ENCODE results near the gene NCR2.

NCR2 gene

GRCh38 chr6:41367700-41368099, 32.3 kb downstream of the NCR2 start (continued):
- peak; percentile 90 for TF ChIP-seq CTCF (tag by site-specific recombination; IDR thresholded peaks at IDR 0.05)

GRCh38 chr6:41370488-41371111, 35.2 kb downstream of the NCR2 start:
- TF ChIP-seq ZNF311 (tag by site-specific recombination; IDR thresholded peaks at IDR 0.05; ENCODE audit: borderline replicate concordance), result no peak
- TF ChIP-seq PRDM1 (tag by site-specific recombination; IDR thresholded peaks at IDR 0.05), result peak; percentile 79
- TF ChIP-seq SCRT2 (tag by site-specific recombination; IDR thresholded peaks at IDR 0.05), result peak; percentile 45; the same call in 1 of the 2 replicates
- POLR2A ChIA-PET, result interaction anchor here (2.2 kb wide), 1 partner anchor 232 kb away, joined by 5 read pairs; no protein-coding TSS in a partner anchor
- H3K4me3 ChIP-seq (ENCODE audit: low read depth, low read length), result no peak overlapping the region
- H3K9me3 ChIP-seq (ENCODE audit: control insufficient read depth, insufficient read depth, low read depth, low read length), result no peaks in the 10 kb centered on the region
- no peak overlapping the region for H3K27ac ChIP-seq (ENCODE audit: extremely low read depth, low read depth, low read length)
- CTCF ChIA-PET, result interaction anchor here (0.6 to 9.2 kb wide), 23 partner anchors 11 to 806 kb away, joined by 3 to 266 read pairs (median 4); no protein-coding TSS in a partner anchor
- no peaks in the 10 kb centered on the region for H3K36me3 ChIP-seq (ENCODE audit: control insufficient read depth in 2 of 2, insufficient read depth in 1 of 2, low read length in 2 of 2)
- 0 out of 2 replicates have a peak, but pooled peaks cover 2% of the 10 kb centered on the region for H3K4me1 ChIP-seq (ENCODE audit: control insufficient read depth, insufficient read depth, low read length)

GRCh38 chr6:41371461-41371991, 36.1 kb downstream of the NCR2 start:
- POLR2A ChIA-PET, result interaction anchor here (2.2 kb wide), 1 partner anchor 231 kb away, joined by 5 read pairs; no protein-coding TSS in a partner anchor
- no peaks in the 10 kb centered on the region for H3K36me3 ChIP-seq (ENCODE audit: control insufficient read depth in 2 of 2, insufficient read depth in 1 of 2, low read length in 2 of 2)
- no peaks in the 10 kb centered on the region for H3K9me3 ChIP-seq (ENCODE audit: control insufficient read depth, insufficient read depth, low read depth, low read length)
- no peak overlapping the region for H3K27ac ChIP-seq (ENCODE audit: extremely low read depth, low read depth, low read length)
- TF ChIP-seq SCRT2 (tag by site-specific recombination; IDR thresholded peaks at IDR 0.05) (peak; percentile 49; the same call in 1 of the 2 replicates), GLIS1 (tag by site-specific recombination; IDR thresholded peaks at IDR 0.05) (no peak)
- no peak overlapping the region for H3K4me3 ChIP-seq (ENCODE audit: low read depth, low read length)
- CTCF ChIA-PET, result interaction anchor here (0.6 to 9.2 kb wide), 14 partner anchors 13 to 687 kb away, joined by 3 to 266 read pairs (median 3); no protein-coding TSS in a partner anchor
- 0 out of 2 replicates have a peak, but pooled peaks cover 2% of the 10 kb centered on the region for H3K4me1 ChIP-seq (ENCODE audit: control insufficient read depth, insufficient read depth, low read length)

GRCh38 chr6:41371992-41372831, 36.8 kb downstream of the NCR2 start:
- POLR2A ChIA-PET, result interaction anchor here (0.6 kb wide), 1 partner anchor 128 kb away, joined by 4 read pairs; no protein-coding TSS in a partner anchor
- CTCF ChIA-PET, result interaction anchor here (0.6 to 9.2 kb wide), 9 partner anchors 9 to 315 kb away, joined by 3 to 266 read pairs (median 3); no protein-coding TSS in a partner anchor
- Histone ChIP-seq H3K27ac (ENCODE audit: extremely low read depth, low read depth, low read length) (no peak overlapping the region), H3K4me1 (ENCODE audit: control insufficient read depth, insufficient read depth, low read length) (0 out of 2 replicates have a peak, but pooled peaks cover 2% of the 10 kb centered on the region), H3K9me3 (ENCODE audit: control insufficient read depth, insufficient read depth, low read depth, low read length) (no peaks in the 10 kb centered on the region), H3K4me3 (ENCODE audit: low read depth, low read length) (no peak overlapping the region), H3K36me3 (ENCODE audit: control insufficient read depth in 2 of 2, insufficient read depth in 1 of 2, low read length in 2 of 2) (no peaks in the 10 kb centered on the region)
- TF ChIP-seq ZNF2 (tag by site-specific recombination; IDR thresholded peaks at IDR 0.05) (no peak), ZBTB20 (tag by site-specific recombination; IDR thresholded peaks at IDR 0.05) (no peak), ZNF18 (tag by site-specific recombination; IDR thresholded peaks at IDR 0.05) (peak; percentile 67), ZNF600 (tag by site-specific recombination; IDR thresholded peaks at IDR 0.05) (0 out of 2 replicates have a peak, but pooled peaks have one; percentile 36), ZNF555 (tag by site-specific recombination; conservative IDR thresholded peaks at IDR 0.05) (no peak), OVOL3 (tag by site-specific recombination; IDR thresholded peaks at IDR 0.05) (no peak), ZSCAN30 (tag by site-specific recombination; IDR thresholded peaks at IDR 0.05) (no peak)
- TF ChIP-seq, protein P1, sequence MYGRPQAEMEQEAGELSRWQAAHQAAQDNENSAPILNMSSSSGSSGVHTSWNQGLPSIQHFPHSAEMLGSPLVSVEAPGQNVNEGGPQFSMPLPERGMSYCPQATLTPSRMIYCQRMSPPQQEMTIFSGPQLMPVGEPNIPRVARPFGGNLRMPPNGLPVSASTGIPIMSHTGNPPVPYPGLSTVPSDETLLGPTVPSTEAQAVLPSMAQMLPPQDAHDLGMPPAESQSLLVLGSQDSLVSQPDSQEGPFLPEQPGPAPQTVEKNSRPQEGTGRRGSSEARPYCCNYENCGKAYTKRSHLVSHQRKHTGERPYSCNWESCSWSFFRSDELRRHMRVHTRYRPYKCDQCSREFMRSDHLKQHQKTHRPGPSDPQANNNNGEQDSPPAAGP (tag by site-specific recombination; IDR thresholded peaks at IDR 0.05), result no peak
- TF ChIP-seq, protein P2, sequence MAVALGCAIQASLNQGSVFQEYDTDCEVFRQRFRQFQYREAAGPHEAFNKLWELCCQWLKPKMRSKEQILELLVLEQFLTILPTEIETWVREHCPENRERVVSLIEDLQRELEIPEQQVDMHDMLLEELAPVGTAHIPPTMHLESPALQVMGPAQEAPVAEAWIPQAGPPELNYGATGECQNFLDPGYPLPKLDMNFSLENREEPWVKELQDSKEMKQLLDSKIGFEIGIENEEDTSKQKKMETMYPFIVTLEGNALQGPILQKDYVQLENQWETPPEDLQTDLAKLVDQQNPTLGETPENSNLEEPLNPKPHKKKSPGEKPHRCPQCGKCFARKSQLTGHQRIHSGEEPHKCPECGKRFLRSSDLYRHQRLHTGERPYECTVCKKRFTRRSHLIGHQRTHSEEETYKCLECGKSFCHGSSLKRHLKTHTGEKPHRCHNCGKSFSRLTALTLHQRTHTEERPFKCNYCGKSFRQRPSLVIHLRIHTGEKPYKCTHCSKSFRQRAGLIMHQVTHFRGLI (tag by site-specific recombination; IDR thresholded peaks at IDR 0.05), result peak; percentile 84

All from HEK293 (cell line).